Suprapubic skin (tissue), 3 donors: Measurements from ENCODE around the gene SPRED2.

Experiments used
- CTCF ChIP-seq, 2 donors: fragments of 200-600 bp in 1 of 2; fragments of 450-650 bp in 1 of 2; sonication (generic) in 1 of 2; IDR thresholded peaks; one replicate each; pipeline ENCODE4 v1.5.1; 2016 to 2019; ENCODE audit warnings: antibody characterized with exemption in 2 of 2, mild to moderate bottlenecking in 1 of 2, moderate library complexity in 1 of 2
- EP300 ChIP-seq: sonication (generic); formaldehyde crosslinking; IDR thresholded peaks from one replicate; pipeline ENCODE4 v1.6.1; 2017; ENCODE audit warnings: antibody characterized with exemption
- POLR2A ChIP-seq, 2 donors: fragments of 450-650 bp; IDR thresholded peaks; one replicate each; pipeline ENCODE4 v1.6.1; 2017; ENCODE audit warnings: antibody characterized with exemption in 2 of 2, mild to moderate bottlenecking in 2 of 2, moderate library complexity in 2 of 2

GRCh38 chr2:65456064-65456463 is 23.7 kb upstream of the SPRED2 start:
- TF ChIP-seq CTCF (IDR thresholded peaks at IDR 0.05) (no peak), EP300 (no peak), POLR2A (IDR thresholded peaks at IDR 0.05) (no peak)
